Nephron progenitor cell (in vitro differentiated cells): ENCODE data around the gene BCAR3.
A peak's percentile ranks its signal among the peaks of the same experiment; 100 is the strongest.

Source experiments
- DNase-seq: peaks from one replicate; pipeline ENCODE4 v3.0.0; 2021
- H3K27ac Mint-ChIP-seq: 2 replicates; pipeline ENCODE4 v1.8.0; 2021; ENCODE audit warnings: mild to moderate bottlenecking, moderate library complexity, mixed read lengths
- H3K27me3 Mint-ChIP-seq: 2 replicates; pipeline ENCODE4 v1.8.0; 2021; ENCODE audit warnings: mild to moderate bottlenecking, low read depth, mixed read lengths; ENCODE audit not compliant: poor library complexity
- H3K36me3 Mint-ChIP-seq: 2 replicates; pipeline ENCODE4 v1.8.0; 2021; ENCODE audit warnings: low read depth, mixed read lengths
- H3K4me1 Mint-ChIP-seq: 2 replicates; pipeline ENCODE4 v1.8.0; 2021; ENCODE audit warnings: mixed read lengths
- H3K4me3 Mint-ChIP-seq: 2 replicates; pipeline ENCODE4 v1.8.0; 2021; ENCODE audit warnings: mild to moderate bottlenecking, moderate library complexity, mixed read lengths
- H3K9me3 Mint-ChIP-seq: 2 replicates; pipeline ENCODE4 v1.8.0; 2021; ENCODE audit warnings: mild to moderate bottlenecking, moderate library complexity, mixed read lengths
- TF ChIP-seq, protein P1 (sequence below): fragments of 200-600 bp; sonication (generic); IDR thresholded peaks from 2 replicates; pipeline ENCODE4 v1.5.0; 2021; ENCODE audit warnings: antibody characterized with exemption

Gene BCAR3

DNA sequence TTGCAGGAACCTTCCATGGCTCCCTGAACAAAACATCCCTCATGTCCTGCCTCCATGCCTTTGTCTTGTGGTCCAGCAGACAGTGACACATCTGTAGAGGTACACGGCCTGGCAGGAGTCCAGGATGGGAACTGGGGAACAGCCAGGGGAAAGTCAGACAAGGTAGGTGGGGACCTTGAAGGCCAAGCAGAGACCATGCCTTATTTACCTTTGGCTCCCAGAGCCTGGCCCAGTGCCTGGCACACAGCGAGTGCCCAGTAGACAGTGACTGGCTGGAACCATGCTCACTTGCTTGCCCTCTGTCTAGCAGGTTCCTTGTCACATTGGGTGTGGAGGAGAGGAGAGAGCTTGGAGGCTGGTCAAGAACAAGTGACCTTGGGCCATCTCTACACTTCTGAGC, 81.0 kb downstream of the BCAR3 start:
- H3K9me3 Mint-ChIP-seq = peaks cover 3% of the 10 kb centered on the region
- peaks cover 40% of the 10 kb centered on the region for H3K4me1 Mint-ChIP-seq
- no peak for DNase-seq
- H3K4me3 Mint-ChIP-seq = no peak overlapping the region
- H3K36me3 Mint-ChIP-seq = peaks cover 22% of the 10 kb centered on the region
- H3K27ac Mint-ChIP-seq = no peak overlapping the region
- TF ChIP-seq, protein P1, sequence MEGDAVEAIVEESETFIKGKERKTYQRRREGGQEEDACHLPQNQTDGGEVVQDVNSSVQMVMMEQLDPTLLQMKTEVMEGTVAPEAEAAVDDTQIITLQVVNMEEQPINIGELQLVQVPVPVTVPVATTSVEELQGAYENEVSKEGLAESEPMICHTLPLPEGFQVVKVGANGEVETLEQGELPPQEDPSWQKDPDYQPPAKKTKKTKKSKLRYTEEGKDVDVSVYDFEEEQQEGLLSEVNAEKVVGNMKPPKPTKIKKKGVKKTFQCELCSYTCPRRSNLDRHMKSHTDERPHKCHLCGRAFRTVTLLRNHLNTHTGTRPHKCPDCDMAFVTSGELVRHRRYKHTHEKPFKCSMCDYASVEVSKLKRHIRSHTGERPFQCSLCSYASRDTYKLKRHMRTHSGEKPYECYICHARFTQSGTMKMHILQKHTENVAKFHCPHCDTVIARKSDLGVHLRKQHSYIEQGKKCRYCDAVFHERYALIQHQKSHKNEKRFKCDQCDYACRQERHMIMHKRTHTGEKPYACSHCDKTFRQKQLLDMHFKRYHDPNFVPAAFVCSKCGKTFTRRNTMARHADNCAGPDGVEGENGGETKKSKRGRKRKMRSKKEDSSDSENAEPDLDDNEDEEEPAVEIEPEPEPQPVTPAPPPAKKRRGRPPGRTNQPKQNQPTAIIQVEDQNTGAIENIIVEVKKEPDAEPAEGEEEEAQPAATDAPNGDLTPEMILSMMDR = no peak
- H3K27me3 Mint-ChIP-seq = peaks cover 5% of the 10 kb centered on the region

DNA sequence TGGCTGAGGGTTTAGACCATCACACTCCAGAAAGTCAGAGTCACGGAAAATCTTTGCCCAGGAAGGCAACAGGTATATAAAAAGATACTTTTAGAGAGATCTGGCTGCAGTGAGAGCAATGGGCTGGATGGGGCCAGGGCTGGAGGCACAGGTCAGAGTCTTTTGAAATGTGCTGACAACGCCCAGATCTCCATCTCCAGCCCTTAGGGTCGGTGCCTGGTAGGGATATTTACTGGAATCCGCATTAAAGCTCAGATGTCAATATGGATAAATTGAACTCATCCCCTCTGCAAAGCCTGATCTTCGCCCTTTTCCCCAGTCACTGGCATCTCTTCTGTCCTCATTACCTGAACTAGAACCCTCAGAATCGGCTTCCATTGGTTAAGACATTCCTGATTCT, 82.2 kb downstream of the BCAR3 start:
- peaks cover 3% of the 10 kb centered on the region for H3K9me3 Mint-ChIP-seq
- peaks cover 14% of the 10 kb centered on the region for H3K36me3 Mint-ChIP-seq
- peak overlapping the region; percentile 16 for H3K27ac Mint-ChIP-seq
- DNase-seq = no peak
- H3K4me1 Mint-ChIP-seq = peaks cover 37% of the 10 kb centered on the region
- TF ChIP-seq, protein P1 = no peak
- H3K27me3 Mint-ChIP-seq = peaks cover 5% of the 10 kb centered on the region
- no peak overlapping the region for H3K4me3 Mint-ChIP-seq

DNA sequence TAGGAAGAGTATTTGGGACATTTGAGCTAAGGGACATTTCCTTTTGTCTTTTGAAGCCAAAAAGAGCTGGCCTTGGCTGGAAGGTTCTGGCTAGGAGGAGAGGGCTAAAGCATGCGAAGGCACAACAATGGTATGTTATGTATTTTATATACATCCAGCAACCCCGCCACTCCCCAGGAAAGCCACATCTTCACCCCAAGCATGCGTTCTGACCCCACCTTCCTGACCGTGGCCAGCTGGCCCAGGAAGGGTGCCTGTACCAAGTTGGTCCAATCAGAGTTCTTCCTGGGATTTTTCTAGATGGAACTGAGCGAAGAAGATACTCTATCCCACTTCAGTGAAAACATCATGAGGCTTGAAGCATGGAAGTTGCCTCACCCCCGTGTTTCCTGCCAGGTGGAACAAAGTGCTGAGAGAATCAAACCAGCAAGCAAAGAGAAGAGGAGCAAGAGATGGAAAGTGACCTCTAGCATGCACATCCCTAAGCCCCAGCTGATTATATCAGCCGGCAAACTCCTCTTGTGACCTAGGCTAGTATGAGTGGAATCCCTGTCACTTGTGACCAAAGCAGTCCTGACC, 82.7 kb downstream of the BCAR3 start:
- H3K4me3 Mint-ChIP-seq = no peak overlapping the region
- H3K27ac Mint-ChIP-seq = no peak overlapping the region

DNA sequence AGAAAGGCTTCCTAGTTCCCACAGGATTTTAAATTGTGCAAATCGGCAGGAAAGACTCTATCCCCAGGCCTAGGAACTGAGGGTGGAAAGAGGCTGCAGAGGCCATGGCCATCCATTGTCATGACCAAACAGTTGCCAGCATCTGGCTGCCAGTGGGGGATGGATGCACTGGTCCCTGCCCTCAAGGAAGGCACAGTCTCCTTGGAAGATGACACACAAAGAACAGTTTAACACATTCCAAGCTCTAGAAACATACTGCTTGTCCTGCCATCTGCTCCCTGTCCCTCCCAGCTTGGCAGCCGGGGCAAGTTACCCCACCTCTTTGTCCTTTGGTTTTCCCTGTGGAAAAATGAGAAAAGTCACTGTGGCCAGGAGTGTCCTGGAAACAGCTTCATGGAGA, 83.2 kb downstream of the BCAR3 start:
- peaks cover 3% of the 10 kb centered on the region for H3K9me3 Mint-ChIP-seq
- TF ChIP-seq, protein P1 = no peak
- H3K27ac Mint-ChIP-seq = no peak overlapping the region
- peaks cover 37% of the 10 kb centered on the region for H3K4me1 Mint-ChIP-seq
- no peak overlapping the region for H3K4me3 Mint-ChIP-seq
- peaks cover 4% of the 10 kb centered on the region for H3K36me3 Mint-ChIP-seq
- no peak for DNase-seq
- peaks cover 5% of the 10 kb centered on the region for H3K27me3 Mint-ChIP-seq

More for the DNA sequence above, 82.7 kb downstream of the BCAR3 start:
- Mint-ChIP-seq H3K9me3 (peaks cover 3% of the 10 kb centered on the region), H3K36me3 (peaks cover 9% of the 10 kb centered on the region), H3K4me1 (peaks cover 37% of the 10 kb centered on the region), H3K27me3 (peaks cover 5% of the 10 kb centered on the region)
- TF ChIP-seq, protein P1 = no peak
- no peak for DNase-seq

DNA sequence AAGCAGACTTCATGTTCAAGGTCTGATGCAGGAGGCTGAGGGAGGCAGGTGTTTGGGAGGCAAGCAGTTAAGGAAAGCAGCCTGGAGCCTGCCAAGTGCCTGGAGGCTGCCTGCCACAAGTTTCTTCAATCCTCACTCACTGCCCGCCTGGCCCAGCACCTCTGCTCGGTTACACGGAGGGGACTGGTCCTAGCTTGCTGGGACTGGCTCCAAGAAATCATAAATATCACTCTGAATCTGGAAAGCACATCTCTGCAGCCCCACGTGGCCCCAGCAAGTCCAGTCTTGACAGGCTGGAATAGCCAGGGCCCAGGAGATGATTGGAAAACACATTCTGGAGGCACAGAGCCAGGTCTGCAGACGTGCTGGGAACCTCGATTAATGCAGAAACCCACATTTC, 83.9 kb downstream of the BCAR3 start:
- Mint-ChIP-seq H3K9me3 (peaks cover 3% of the 10 kb centered on the region), H3K36me3 (peaks cover 4% of the 10 kb centered on the region), H3K27ac (no peak overlapping the region), H3K4me3 (no peak overlapping the region), H3K4me1 (peaks cover 38% of the 10 kb centered on the region), H3K27me3 (peaks cover 5% of the 10 kb centered on the region)
- DNase-seq = no peak
- TF ChIP-seq, protein P1 = no peak
